T-helper 2 cell treated with Interferon-gamma antibody and Interleukin-4, amounts not matched to agents 100 ng/mL and 5 ng/mL, for 36 hours (primary cell): ENCODE results near the gene ACSL6. TPM values are rescaled to one million over a fixed set of nuclear protein-coding genes. Genes with fewer than 3 reads are reported as not detected.
"Not testable (repeated sequence)": the region's sequence is repeated elsewhere in the genome, so short reads cannot be mapped to it uniquely, and the experiment has no call there.

Experiments
- intact Hi-C: fragments of 100-400 bp; cut with micrococcal nuclease; formaldehyde crosslinking; loops from one replicate; pipeline ENCODE4 v1.15.1; 2023
- total RNA-seq: library from RNA; stranded (reverse); gene quantifications from 2 replicates; pipeline ENCODE4 v1.2.3, GENCODE V29; 2022

Gene ACSL6
- total RNA-seq, 1 donor from 2014 or later: 10.2 TPM

DNA sequence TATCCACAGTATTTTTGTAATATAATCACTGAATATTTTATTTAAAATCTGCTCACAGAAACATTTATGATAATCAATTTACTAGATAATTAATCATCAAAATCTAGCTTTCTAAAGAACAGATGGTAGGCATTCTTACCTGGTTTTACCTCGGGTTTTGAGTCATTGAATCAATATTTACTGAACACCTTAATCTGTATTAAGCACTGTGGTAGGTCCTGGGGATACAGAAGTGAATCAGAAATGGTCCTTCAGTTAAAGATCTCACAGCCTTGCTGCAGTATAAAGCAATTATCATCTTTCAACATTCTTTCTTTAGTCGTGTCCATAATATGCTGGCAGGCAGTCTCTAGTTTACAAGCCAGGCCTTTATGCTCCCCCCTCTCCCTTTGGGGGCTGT is 64.0 kb downstream of the ACSL6 start:
- intact Hi-C loops: no loop called here

DNA sequence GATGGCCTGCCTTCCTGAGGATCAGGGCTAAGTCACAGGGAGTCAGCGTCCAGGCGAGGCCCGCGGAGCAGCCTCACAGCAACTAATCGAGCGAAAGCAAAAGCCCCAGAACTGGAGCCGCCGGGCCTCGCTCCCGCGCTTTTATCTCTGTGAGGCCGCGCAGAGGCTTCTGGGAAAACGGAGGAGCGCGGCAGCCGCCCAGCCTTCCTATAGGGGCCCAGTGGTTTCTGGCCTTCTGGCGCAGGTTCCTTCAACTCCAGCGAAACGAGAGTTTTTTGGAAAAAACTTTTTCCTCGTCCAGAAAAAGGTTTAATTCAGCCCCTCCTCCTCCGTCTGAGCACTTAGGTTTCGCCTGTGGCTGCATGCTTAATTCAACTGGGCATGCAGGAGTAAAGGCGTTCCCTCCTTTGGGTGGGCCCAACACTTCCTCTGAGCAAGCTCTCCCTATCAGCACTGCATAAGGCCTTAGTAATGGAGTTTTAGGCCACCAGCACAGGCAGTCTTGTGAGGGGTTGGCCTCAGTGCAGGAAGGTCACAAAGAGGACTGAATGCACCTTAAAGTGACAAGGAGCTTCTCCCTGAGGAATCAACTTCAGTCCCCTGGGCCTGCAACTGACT is 65.8 kb downstream of the ACSL6 start, which contains the start of gene MEIKIN:
Gene MEIKIN (minus strand): TSS at position 113 of the 618 bp plus-strand sequence. CDS start 158 bp downstream, outside the sequence.
- intact Hi-C loops: no loop called here

DNA sequence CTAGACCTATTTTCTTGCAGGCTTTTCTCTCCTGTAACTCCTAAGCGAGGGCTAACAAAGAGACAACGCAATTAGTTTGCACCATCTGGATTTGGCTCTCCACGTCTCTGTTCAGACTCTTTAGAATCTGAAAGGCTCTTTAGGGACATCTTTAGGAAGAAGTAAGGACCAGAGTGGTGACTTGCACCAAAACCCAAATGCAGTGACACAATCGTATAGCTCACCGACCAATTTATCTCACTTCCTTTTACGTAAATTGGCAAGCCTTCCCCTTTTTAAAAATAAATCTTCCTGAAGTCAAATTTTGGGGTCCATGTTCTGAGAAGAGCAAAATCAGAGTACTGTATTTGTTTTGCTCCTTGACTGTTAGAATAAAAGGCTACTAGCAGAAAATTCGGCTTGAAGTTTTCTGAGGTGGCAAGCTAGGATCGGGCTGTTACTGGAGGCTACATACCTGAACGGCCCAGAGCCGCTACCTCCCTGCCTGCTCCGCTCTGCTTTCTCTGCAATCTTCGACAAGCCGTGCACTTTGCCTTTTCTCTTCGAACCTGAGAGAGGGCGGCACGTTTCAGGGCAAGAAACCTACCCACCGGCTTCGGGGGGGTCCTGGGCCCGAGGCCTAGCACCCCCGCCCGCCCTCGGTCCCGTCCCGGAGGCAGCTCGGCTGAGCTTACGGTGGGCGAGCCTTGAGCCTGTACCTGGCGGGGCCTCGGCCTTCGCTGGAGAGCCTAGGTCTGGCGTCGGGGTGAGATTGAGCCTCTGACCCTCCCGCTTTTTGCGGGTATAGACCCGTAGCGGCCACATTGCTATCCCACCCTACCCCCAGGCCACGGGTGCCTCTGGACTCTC is 66.5 kb downstream of the ACSL6 start:
- intact Hi-C loops: no loop called here

DNA sequence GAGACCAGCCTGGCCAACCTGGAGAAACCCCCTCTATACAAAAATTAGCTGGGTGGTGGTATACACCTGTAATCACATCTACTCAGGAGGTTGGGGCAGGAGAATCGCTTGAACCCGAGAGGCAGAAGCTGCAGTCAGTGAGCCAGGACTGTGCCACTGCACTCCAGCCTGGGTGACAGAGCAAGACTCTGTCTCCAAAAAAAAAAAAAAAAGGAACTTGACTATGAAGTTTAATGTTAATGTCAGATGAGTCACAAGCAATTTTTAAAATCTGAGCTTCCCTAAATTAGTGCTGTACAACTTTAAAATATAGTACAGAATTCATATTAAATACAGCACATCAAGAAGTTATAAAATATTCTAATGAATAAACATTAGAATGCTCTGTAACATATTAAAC is 67.5 kb downstream of the ACSL6 start:
- intact Hi-C loops: no loop called here

DNA sequence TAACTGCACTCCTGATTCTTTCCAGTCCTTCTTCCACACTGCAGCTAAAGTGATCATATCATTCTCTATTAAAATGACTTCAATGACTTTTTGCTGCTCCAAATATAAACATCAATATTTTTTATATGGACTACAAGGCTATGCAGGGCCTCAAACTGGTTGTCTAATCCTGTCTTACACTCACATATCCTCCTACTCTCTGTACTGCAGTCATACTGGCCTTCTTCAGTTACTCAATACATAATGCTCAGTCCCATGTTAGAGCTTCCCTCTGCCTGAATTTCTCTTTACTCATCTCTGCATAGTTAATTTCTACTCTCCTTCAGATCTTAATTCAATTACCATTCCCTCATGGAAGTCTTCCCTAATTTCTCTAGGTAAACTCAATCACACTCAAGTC is 69.4 kb downstream of the ACSL6 start:
- intact Hi-C loops: no loop called here

DNA sequence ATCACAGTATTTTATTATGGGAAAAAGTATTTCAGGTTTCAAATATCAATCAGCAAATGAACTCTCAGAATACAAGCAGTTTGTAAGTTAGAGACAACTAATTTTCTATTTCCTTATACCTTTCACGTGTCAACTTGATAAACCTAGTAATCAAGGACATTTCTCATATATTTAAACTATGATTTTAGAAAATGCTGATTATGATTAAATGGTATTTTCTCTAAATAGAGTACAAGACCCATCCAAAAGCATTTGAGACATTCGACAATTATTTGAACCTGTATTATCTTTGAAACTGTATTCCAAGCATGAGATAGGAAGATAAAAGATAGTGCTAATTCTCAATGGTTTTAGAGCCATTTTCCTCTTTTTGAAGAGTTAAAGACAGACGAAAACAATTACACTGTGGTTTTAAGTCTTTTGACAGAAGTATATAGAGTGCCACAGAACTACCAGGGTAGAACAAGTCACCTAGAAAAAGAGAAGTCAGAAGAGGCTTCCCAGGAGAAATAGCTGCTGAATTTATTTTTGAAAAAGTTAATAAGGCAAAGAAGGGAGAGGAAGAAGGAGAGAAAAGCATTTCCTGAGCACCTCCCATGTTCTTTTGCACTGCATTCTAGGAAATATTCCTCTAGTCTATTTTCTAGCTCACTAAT is 71.6 kb downstream of the ACSL6 start:
- intact Hi-C loops: no loop called here

DNA sequence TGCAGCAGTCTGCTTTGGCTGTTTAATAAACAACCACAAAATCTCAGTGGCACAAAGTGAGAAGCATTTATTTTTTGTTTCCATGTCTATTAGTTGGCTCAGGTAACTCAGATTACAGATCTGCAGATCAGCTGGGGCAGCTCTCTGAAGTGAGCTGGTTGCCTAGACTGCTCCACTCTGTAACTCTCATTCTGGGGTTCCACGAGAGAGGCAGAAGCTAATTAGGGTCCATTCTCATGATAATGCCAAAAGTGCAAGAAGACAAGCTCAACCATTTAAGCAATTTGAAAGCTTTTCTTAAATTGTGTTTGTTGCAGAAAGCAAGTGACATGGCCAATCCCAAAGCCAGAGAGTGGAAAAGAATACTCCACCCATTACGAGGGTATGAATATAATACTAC is 79.2 kb downstream of the ACSL6 start:
- intact Hi-C loops: no loop called here

DNA sequence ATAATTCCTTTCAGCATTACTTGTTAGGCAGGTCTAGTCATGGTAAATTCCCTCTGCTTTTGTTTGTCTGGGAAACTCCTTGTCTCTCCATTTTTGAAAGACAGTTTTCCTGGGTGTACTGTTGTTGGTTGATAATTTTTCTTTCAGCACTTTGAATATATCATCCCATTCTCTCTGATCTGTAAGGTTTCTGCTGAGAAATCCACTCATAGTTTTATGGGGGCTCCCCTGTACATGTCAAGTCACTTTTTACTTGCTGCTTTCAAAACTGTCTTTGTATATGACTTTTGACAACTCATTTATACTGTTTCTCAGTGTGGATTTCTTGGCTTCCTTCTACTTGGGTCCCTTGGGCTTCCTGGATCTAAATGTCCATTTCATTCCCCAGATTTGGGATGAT is 82.5 kb downstream of the ACSL6 start:
- intact Hi-C loops: no loop called here

DNA sequence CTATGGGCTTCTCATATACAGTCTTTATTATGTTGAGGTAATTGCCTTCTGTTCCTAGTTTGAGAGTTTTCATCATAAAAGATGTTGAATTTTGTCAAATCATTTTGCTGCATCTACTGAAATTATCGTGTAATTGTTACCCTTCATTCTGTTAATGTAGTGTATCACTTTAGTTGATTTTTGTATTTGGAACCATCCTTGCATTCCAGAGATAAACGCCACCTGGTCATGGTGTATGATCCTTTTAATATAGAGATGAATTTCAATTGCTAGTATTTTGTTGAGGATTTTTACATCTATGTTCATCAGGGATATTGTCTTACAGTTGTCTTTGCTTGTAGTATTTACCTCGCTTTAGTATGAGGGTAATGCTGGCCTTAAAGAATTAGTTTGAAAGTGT is 85.3 kb downstream of the ACSL6 start:
- intact Hi-C loops: no loop called here

DNA sequence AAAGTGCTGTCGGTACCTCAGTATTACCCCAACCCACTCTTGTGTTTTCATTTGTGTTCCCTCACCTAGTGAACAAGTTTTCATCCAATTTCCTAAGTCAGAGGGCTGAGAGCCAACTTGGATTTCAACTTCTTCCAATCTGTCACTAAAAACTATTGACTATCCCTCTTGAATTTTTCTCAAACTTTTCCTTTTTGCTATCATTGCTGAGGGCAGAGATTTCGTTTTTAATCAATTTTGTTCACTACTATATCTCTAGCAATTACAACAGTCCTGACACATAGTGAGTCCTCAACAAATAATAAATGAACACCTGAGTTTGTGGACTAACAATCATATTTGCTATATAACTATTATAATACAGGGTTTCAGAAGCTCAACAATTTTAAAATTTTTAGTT is 95.0 kb downstream of the ACSL6 start:
- intact Hi-C loops: no loop called here

DNA sequence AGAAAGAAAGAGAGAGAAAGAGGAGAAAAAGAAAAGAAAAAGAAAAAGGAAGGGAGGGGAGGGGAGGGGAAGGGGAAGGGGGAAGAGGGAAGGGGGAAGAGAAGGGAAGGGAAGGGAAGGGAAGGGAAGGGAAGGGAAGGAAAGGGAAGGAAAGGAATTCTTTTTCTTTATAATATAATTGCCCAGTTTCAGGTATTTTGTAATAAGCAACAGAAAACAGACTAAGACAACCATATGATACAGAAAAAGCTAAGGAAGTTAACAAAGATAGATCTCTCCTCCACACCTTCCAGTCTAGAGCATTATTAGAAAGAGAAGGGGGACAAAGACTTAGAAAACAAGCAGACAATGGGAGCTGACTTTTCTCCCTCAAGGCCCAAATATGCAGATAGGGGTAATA is 97.0 kb downstream of the ACSL6 start:
- intact Hi-C loops: no loop called here

DNA sequence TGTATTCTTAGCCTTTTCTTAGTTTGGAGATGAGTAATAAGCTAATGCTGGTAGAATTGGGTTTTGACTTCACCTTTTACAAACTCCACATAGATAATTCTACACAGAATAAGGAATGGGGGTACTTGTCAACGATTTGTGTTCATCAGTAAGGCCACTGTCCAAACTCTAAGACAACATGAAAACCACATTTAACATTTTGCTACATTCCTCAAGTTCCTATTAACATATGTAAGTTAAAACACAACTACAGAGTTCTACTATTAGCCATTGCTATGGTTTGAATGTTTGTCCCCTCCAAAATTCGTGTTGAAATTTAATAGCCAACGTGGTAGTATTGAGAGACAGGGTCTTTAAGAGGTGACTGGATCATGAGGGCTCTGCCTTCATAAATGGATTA is 97.9 kb downstream of the ACSL6 start:
- intact Hi-C loops: no loop called here

DNA sequence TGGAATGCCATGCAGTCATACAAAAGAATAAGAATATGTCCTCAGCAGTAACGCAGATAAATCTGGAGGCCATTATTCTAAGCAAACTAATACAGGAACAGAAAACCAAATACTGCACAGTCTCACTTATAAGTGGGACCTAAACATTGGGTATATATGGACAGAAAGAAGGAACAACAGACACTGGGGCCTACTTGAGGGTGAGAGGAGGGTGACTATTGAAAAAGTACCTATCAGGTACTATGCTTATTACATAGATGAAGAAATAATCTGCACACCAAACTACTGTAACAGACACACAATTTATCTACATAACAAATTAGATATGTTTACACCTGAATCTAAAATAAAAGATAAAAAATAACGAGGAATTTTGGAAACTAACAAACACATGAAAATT is 104.8 kb downstream of the ACSL6 start:
- intact Hi-C loops: no loop called here

DNA sequence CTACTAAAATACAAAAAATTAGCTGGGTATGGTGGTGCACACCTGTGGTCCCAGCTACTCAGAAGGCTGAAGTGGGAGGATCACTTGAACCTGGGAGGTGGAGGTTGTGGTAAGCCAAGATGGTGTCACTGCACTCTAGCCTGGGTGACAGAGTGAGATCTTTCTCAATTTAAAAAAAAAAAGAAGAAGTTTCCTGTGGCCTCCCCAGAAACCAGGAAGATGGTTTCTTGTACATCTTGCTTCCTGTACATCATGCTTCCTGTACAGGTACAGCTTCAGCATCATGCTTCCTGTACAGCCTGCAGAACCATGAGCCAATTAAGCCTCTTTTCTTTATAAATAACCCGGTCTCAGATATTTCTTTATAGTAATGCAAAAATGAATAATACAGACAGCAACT is 109.2 kb downstream of the ACSL6 start:
- intact Hi-C loops: not testable (repeated sequence)

Other genes starting within 250 kb of the ACSL6 start
- gene FNIP1, start 214.6 kb downstream of the ACSL6 start, total RNA-seq: 24.0 and 24.9 TPM in 2 replicates
- gene MEIKIN, start 66.0 kb downstream of the ACSL6 start, total RNA-seq: not detected in 2 replicates
- gene IL3, start 49.0 kb upstream of the ACSL6 start, total RNA-seq: 0.82 TPM in 2 replicates
- gene CSF2, start 62.1 kb upstream of the ACSL6 start, total RNA-seq: 54.1 TPM in 2 replicates
- 14.6 and 16.8 TPM in 2 replicates for gene P4HA2, start 216.2 kb upstream of the ACSL6 start, total RNA-seq
- 0.23 and 0.45 TPM in 2 replicates for gene PDLIM4, start 246.0 kb upstream of the ACSL6 start, total RNA-seq